DND-41 (cell line): Measurements from ENCODE around the gene SFXN2.

Experiments used
- EZH2 ChIP-seq: IDR thresholded peaks from 3 replicates; pipeline ENCODE4 v1.6.1; 2012; ENCODE audit warnings: borderline replicate concordance, low read depth, mild to moderate bottlenecking, moderate library complexity, low read length, inconsistent platforms; ENCODE audit not compliant: severe bottlenecking
- TF ChIP-seq, protein P1 (sequence below): IDR thresholded peaks from 2 replicates; pipeline ENCODE4 v1.5.1; 2012; ENCODE audit warnings: borderline replicate concordance, low read length, moderate library complexity, mild to moderate bottlenecking; ENCODE audit not compliant: poor library complexity, severe bottlenecking; ENCODE audit errors: extremely low read depth

DNA sequence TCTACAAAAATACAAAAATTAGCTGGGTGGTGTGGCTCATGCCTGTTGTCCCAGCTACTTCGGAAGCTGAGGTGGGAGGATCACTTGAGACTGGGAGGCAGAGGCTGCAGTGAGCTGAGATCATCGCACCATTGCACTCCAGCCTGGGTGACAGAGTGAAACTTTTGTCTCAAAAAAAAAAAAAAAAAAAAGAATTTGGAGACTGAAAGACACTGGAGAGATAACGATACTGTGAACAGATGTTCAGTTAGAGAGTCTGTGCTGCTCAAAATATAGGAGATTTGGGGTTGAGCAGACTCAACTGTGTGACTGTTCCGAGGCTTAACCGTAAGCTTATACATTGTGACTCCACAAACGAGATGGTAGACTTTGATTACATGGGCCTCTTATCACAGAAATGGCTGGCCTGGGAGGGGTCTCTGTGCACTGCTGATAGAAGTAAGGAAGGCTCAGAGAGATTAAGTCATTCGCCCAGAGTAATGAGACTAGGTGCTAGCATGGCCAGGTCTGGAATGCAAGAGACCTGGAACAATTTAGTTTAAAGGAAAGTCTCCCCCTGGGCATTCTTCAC is 48.7 kb downstream of the SFXN2 start:
- TF ChIP-seq, protein P1, sequence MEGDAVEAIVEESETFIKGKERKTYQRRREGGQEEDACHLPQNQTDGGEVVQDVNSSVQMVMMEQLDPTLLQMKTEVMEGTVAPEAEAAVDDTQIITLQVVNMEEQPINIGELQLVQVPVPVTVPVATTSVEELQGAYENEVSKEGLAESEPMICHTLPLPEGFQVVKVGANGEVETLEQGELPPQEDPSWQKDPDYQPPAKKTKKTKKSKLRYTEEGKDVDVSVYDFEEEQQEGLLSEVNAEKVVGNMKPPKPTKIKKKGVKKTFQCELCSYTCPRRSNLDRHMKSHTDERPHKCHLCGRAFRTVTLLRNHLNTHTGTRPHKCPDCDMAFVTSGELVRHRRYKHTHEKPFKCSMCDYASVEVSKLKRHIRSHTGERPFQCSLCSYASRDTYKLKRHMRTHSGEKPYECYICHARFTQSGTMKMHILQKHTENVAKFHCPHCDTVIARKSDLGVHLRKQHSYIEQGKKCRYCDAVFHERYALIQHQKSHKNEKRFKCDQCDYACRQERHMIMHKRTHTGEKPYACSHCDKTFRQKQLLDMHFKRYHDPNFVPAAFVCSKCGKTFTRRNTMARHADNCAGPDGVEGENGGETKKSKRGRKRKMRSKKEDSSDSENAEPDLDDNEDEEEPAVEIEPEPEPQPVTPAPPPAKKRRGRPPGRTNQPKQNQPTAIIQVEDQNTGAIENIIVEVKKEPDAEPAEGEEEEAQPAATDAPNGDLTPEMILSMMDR = no peak
- TF ChIP-seq EZH2 = no peak
